Bronchial epithelial cell (primary cell): ENCODE results near the gene RAN. TPM values are rescaled to one million over a fixed set of nuclear protein-coding genes. Genes with fewer than 3 reads are reported as not detected.
"Not testable (repeated sequence)": the region's sequence is repeated elsewhere in the genome, so short reads cannot be mapped to it uniquely, and the experiment has no call there.

Experiments used
- DNase-seq: peaks from one replicate; pipeline ENCODE4 v3.0.0-alpha.2; 2010; ENCODE audit warnings: low read depth
- FAIRE-seq: peaks from 2 replicates; lab custom pipeline; 2011; peaks lifted over from hg19 to GRCh38; lab: Jason Lieb, UNC
- H3K27me3 ChIP-seq: 2 replicates; pipeline ENCODE4 v1.5.1; 2011; ENCODE audit warnings: low read length; ENCODE audit not compliant: control insufficient read depth, insufficient read depth
- H3K36me3 ChIP-seq: 2 replicates; pipeline ENCODE4 v1.5.1; 2011; ENCODE audit warnings: low read length; ENCODE audit not compliant: control insufficient read depth, insufficient read depth
- H3K4me3 ChIP-seq: 2 replicates; pipeline ENCODE4 v1.5.1; 2011; ENCODE audit warnings: mild to moderate bottlenecking, low read depth, low read length, control low read depth
- total RNA-seq: library from RNA; depleted of rRNA; stranded (reverse); fragments of >200 nt; gene quantifications from 2 replicates; pipeline ENCODE4 v1.2.1, GENCODE V29; 2014
- TF ChIP-seq, protein P1 (sequence below): IDR thresholded peaks from 2 replicates; pipeline ENCODE4 v1.5.1; 2011; ENCODE audit warnings: mild to moderate bottlenecking, moderate library complexity, low read length, control low read depth, inconsistent platforms; ENCODE audit not compliant: insufficient read depth, severe bottlenecking

Gene RAN
- total RNA-seq, 1 donor from 2014 or later: 580 TPM

DNA sequence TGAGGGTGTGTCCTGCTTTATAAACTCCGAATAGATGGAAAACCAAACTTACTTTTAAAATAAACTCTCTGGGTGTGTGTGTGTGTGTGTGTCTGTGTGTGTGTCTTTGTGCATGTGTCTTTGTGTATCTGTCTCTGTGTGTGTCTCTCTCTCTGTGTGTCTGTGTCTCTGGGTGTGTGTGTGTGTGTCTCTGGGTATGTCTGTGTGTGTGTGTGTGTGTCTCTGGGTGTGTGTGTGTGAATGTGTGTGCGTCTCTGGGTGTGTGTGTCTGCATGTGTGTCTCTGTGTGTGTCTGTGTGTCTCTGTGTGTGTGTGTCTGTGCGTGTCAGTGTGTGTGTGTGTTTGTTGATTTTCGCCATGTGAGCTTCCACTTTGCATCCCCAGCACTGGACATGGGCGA lies 9.2 kb downstream of the RAN start:
- Histone ChIP-seq H3K36me3 (peaks cover 2% of the 10 kb centered on the region), H3K4me3 (no peak overlapping the region), H3K27me3 (no peaks in the 10 kb centered on the region)
- FAIRE-seq: no peak
- TF ChIP-seq, protein P1, sequence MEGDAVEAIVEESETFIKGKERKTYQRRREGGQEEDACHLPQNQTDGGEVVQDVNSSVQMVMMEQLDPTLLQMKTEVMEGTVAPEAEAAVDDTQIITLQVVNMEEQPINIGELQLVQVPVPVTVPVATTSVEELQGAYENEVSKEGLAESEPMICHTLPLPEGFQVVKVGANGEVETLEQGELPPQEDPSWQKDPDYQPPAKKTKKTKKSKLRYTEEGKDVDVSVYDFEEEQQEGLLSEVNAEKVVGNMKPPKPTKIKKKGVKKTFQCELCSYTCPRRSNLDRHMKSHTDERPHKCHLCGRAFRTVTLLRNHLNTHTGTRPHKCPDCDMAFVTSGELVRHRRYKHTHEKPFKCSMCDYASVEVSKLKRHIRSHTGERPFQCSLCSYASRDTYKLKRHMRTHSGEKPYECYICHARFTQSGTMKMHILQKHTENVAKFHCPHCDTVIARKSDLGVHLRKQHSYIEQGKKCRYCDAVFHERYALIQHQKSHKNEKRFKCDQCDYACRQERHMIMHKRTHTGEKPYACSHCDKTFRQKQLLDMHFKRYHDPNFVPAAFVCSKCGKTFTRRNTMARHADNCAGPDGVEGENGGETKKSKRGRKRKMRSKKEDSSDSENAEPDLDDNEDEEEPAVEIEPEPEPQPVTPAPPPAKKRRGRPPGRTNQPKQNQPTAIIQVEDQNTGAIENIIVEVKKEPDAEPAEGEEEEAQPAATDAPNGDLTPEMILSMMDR: no peak
- DNase-seq: no peak

DNA sequence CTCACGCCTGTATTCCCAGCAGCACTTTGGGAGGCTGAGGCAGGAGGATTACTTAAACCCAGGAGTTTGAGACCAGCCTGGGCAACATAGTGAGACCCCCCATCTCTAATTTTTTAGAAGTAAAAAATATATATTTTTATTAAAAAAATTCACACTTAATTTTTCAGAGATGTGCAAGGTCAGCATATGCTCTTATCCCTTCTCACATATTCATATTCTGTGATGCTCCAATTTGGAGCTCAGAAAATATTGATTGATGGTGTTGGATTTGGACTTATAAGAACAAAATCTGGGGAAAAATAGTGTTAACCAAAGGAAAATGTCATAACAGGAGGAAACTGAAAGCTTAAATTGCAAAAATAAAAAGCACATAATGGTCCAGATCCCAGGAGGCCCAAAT lies 9.7 kb downstream of the RAN start:
- Histone ChIP-seq H3K27me3 (no peaks in the 10 kb centered on the region), H3K4me3 (no peak overlapping the region), H3K36me3 (no peaks in the 10 kb centered on the region)
- FAIRE-seq (no peak), DNase-seq (no peak)
- TF ChIP-seq, protein P1: no peak

DNA sequence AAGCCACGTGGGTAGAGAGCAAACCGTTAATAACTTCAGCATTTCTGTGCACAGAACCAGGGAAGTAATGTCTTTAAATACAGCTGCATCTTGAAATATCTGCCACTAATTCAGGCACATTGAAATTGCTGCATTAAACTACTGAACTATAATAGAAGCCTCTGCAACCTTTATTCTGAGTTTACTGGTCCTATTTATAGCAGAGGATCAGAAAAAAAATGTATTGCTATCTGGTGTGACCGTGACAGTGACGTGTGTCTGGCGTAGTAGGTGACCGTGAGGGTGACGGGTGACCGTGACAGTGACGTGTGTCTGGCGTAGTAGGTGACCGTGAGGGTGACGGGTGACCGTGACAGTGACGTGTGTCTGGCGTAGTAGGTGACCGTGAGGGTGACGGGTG lies 15.3 kb downstream of the RAN start:
- FAIRE-seq, H3K4me3 ChIP-seq, DNase-seq, H3K36me3 ChIP-seq, H3K27me3 ChIP-seq: not testable (repeated sequence)

GRCh38 chr12:130904064-130904463 lies 32.2 kb downstream of the RAN start:
- TF ChIP-seq, protein P1: no peak
- DNase-seq (no peak), FAIRE-seq (no peak)
- H3K27me3 ChIP-seq: no peaks in the 10 kb centered on the region
- no peak overlapping the region for H3K4me3 ChIP-seq
- no peaks in the 10 kb centered on the region for H3K36me3 ChIP-seq

- not testable (repeated sequence) for FAIRE-seq, H3K27me3 ChIP-seq, H3K4me3 ChIP-seq, H3K36me3 ChIP-seq, DNase-seq
Observed at GRCh38 chr12:130904936-130905455, 33.1 kb downstream of the RAN start.

DNA sequence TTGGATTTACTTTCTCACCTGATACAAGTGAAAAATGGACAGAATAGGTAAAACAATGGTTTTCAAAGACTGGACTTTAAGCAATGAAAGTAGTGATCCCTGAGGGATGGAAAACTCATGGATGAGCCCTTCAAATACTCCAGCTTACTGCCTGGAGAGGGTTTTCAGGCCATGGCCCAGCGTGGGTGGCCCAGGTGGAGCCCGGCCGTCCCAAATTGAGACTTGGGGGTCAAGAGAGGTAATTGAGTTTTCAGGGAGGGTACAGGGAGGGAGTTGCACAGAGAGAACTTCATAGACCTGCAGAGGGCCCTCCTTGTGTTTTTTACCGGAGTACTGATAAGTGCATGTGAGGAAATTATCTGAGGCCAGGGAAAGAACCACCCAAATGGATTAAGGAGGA lies 37.2 kb downstream of the RAN start:
- no peaks in the 10 kb centered on the region for H3K36me3 ChIP-seq
- no peak overlapping the region for H3K4me3 ChIP-seq
- DNase-seq (no peak), FAIRE-seq (no peak)
- TF ChIP-seq, protein P1: no peak
- H3K27me3 ChIP-seq: no peaks in the 10 kb centered on the region

DNA sequence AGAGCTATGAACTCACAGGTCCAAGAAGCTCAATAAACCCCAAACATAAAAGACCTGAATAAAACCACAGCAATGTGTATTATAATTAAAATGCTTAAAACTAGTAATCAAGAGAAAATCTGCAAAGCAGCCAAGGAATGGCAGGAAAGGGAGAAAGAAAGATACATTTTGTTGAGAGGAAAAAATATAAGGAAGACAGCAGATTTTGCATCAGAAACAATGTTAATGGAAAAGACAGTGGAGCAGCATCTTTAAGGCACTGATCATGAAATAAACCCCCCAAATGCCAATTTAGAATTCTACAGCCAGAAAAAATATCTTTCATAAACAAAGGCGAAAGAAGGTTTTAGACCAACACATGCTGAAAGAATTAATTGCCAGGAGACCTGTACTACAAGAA lies 39.3 kb downstream of the RAN start:
- H3K36me3 ChIP-seq: no peaks in the 10 kb centered on the region
- TF ChIP-seq, protein P1: no peak
- H3K4me3 ChIP-seq: no peak overlapping the region
- H3K27me3 ChIP-seq: no peaks in the 10 kb centered on the region
- DNase-seq: no peak
- FAIRE-seq: no peak
